Measurements from ENCODE around the gene TNF. TPM values are rescaled to one million over a fixed set of nuclear protein-coding genes. Genes with fewer than 3 reads are reported as not detected.

Gene TNF
- total and polyA plus RNA-seq, 2 donors (not counting 3 experiments of a cell fraction or from before 2014, with no cell fraction given), result not detected

GRCh38 chr6:31579546-31580437 lies 4.4 kb downstream of the TNF start:
- Histone ChIP-seq H3K27ac (ENCODE audit: insufficient read depth, low read depth, low read length) (no peak overlapping the region), H3K79me2 (ENCODE audit: control insufficient read depth, insufficient read depth, low read length) (peaks cover 10% of the 10 kb centered on the region), H3K4me1 (ENCODE audit: control insufficient read depth, extremely low read depth, insufficient read depth, low read length) (peaks cover 16% of the 10 kb centered on the region), H3K9me1 (replicated peaks; ENCODE audit: control insufficient read depth, extremely low read depth, insufficient read depth, low read length) (no peaks in the 10 kb centered on the region), H3K9me3 (replicated peaks; ENCODE audit: control insufficient read depth, insufficient read depth, low read length) (no peaks in the 10 kb centered on the region), H2AFZ (ENCODE audit: low read depth, low read length) (no peak overlapping the region), H4K20me1 (replicated peaks; ENCODE audit: control insufficient read depth, extremely low read depth, insufficient read depth, low read length) (no peaks in the 10 kb centered on the region), H3K9ac (replicated peaks; ENCODE audit: extremely low read depth, insufficient read depth, low read length) (no peak overlapping the region), H3K36me3 (ENCODE audit: control insufficient read depth in 2 of 2, extremely low read depth in 1 of 2, insufficient read depth in 2 of 2, low read length in 2 of 2) (no peaks in the 10 kb centered on the region), H3K4me3 (replicated peaks in 1 of 3; ENCODE audit: insufficient read depth in 1 of 3, low read depth in 1 of 3, low read length in 3 of 3) (no peak overlapping the region), H3K4me2 (ENCODE audit: insufficient read depth, low read length) (peak overlapping the region; percentile 25), H3K27me3 (ENCODE audit: control insufficient read depth in 2 of 2, insufficient read depth in 2 of 2, low read length in 2 of 2) (no peaks in the 10 kb centered on the region)
- DNase-seq (ENCODE audit: low read depth, low spot score) (no peak), FAIRE-seq (no peak)
- CTCF ChIA-PET, result interaction anchor here (0.9 to 32.6 kb wide), 5 partner anchors 10 to 48 kb away, joined by 3 to 1517 read pairs (median 12); partner anchors contain the start of genes ATP6V1G2, DDX39B, NCR3 and NFKBIL1
- TF ChIP-seq MYC (IDR thresholded peaks at IDR 0.05; ENCODE audit: low read depth, low read length) (no peak), MAX (IDR thresholded peaks at IDR 0.05; ENCODE audit: insufficient read depth, insufficient read length) (no peak), POLR2A (IDR thresholded peaks at IDR 0.05; ENCODE audit: low read depth, low read length) (no peak), CTCF (IDR thresholded peaks at IDR 0.05; ENCODE audit: extremely low read depth in 1 of 2, insufficient read depth in 1 of 2, low read depth in 1 of 2, low read length in 2 of 2) (no peak)
- POLR2A ChIA-PET, result interaction anchor here (1.4 to 1.6 kb wide), 2 partner anchors 20 to 41 kb away, joined by 3 to 5 read pairs; partner anchors contain the start of gene PRRC2A
- dilution Hi-C loops (cut with MboI; ENCODE audit: extremely low pct_ligation_motif_present, low sequenced_read_pairs), result no loop called here
- no TSS peak for BruUV-seq (replicated peaks)
- intact Hi-C loops (cut with micrococcal nuclease), result loop anchor here (1.0 kb wide), 1 partner anchor 8 kb away; no protein-coding TSS in a partner anchor

All from endothelial cell of umbilical vein (primary cell).